NCI-H748 (cell line): Measurements from ENCODE around the gene RBMS1.

Source experiments
- DNase-seq: peaks from one replicate; lab custom pipeline; 2025; ENCODE audit not compliant: unreplicated experiment; lab: John Stamatoyannopoulos, UW

RBMS1 gene

DNA sequence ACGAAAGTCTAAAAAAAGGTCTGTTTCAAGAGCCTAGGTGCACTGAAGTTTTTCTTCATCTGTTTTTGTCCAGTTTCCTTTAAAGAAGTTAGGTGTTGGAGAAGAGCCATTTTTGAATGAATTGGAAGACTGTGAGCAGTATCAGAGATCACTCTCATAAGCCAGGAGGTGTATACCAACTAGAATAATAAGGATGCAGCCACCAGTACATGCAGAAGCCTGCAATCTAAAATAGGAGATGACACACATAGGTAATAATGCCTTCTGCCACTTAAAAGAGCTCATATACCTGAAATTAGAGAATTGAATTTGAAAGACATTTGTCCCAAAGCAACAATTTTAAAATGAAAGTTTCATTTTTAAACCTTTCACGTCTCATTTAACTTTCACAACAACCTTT, 81.7 kb downstream of the RBMS1 start:
- no peak for DNase-seq

DNA sequence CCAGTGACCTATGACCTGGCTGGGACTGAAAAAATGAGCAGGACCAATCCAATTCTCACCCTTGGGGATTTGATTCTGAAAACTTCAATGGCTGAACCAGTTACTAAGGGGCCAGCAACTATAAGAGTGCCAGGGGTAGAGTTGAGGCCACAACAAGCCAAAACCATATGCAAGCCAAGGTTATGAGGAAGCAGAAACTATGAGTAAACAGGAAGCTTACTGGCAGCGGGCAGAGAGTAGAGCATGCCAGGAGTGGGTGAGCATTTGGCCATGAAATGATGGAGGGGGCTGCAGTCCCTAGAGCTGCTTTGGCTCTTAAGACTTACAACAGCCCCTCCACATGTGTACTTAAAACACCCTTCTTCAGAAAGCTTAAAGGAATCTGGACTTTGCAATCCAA, 82.4 kb downstream of the RBMS1 start:
- DNase-seq, result no peak

- no peak for DNase-seq
Measured at GRCh38 chr2:160409480-160409879, 84.1 kb downstream of the RBMS1 start.

DNA sequence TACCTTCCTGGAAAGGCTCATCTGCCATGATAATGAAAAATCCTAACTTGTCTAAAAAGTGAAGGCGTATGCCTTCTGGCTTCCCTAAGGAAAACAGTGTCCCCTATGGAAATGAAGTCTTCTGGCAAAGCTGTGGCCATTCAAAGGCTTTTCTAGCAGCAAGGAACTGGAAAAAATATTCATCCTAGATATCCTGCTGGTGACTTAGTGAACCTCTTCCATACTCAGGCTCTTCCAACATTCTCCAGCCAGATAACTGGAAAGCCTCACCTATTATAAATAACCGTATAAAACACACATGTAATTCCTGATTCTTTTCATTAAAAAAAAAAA, 84.7 kb downstream of the RBMS1 start:
- no peak for DNase-seq

DNA sequence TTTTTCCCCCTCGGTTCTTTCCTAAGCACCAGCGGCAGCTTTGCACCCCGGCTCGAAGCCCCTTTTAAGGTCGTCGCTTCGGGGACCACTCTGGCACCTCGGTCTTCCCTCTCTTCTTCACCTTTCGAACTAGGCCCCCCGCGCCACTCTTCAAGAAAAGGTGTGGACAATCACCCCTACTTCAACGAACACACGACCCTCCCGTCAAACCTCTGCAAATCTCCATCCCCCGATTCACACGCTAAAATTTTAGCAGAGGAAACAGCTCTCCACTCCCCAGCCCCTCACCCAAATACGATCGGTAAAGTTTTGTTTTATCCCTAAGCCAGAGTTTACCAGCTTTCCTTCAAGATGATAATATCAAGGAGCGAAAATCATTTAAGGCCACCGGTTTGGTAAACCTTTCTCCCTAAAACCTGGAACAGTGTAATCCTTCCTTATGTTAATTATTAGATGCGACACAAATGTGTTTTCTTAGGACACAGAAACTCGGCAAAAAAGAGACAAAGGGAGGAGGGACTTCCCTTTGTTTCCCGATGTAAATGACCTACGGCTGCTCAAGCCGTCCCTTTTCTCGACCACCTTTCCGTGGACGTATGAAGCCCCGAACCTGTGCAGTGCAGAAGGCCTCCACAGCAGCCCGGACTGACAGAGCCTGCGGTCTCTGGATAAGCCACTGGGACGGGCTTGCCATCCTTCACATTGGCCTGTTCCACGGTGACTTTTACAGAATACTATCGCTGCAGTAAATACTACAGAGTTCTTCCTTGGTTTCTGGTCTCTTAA, 85.2 kb downstream of the RBMS1 start:
- DNase-seq, result no peak

DNA sequence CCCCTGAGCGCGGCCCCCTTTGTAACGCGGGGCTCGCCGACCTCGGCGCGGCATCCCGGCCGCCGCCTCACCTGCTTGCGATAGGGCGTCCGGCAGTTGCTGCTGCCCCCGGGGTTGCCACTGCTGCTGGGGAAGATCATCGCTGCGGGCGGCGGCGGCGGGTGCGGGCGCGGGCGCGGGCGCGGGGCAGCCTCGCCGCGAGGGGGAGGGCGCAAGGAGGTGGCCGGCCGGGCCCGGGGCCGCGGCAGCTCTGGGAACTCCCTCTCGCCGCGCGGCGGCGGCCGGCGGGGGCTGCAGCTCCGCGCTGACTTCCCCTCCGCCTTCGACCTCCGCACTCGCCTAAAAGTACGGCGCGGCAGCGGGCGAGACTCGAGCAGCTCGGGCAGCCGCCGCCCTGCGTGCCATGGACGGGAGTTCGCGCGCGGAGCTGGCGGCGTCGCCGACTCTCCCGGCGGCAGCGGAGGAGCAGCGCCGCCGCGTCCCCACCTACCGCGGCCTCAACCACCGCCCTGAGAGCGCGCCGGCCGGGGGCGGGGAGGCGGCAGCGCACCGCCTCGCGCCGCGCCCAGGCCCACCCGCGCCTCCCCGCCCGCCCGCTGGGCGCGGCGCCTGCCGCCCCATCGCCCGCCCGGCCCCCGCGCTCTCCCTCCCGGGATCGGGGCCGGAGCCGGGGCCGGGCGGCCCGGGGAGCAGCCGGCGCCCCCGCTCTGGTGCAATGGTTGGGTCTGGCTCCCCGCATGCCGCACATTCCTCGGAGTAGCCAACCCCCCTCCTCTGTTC, 86.0 kb downstream of the RBMS1 start:
- peak; percentile 74 for DNase-seq

DNA sequence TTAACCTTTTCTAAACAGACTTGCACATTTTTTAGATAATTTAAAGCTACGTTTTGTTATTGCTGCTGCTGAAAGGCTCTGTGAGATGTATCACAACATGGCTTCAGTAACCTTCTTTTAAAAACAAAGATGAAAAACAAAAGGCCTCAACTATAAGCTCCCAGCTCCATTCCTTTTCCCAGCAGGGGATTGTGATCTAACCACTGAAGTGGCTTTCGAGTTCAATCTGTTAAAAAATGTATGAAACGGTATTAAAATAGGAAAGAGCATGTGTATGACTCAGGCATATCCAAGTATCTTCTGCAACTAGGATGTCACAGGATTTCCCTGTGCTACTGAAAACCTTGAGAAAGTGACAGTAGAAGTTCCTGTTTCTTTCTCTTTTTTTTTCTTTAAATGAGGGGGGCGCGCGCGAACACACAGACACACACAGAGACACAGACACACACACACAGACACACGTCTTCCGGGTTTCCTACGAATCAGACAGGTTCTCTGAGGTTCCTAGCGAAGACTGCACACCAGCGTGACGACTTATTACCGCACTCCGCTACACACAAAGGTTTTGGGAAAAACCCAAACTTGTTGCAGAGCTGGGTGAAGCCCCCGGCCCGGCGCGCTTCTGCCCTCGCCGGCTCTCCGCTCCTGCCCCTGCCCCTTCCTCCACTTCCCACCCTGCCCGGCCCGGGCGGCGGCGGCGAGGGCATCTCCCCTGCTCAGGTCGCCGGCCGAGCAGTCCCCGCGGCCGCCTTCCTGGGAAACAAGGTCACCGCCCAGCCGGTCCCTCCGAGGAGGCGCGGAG, 86.8 kb downstream of the RBMS1 start:
- DNase-seq, result peak; percentile 72

- peak; percentile 86 for DNase-seq
Measured at GRCh38 chr2:160405077-160405867, 88.3 kb downstream of the RBMS1 start.

- no peak for DNase-seq
Measured at GRCh38 chr2:160402997-160403979, 90.3 kb downstream of the RBMS1 start.

DNA sequence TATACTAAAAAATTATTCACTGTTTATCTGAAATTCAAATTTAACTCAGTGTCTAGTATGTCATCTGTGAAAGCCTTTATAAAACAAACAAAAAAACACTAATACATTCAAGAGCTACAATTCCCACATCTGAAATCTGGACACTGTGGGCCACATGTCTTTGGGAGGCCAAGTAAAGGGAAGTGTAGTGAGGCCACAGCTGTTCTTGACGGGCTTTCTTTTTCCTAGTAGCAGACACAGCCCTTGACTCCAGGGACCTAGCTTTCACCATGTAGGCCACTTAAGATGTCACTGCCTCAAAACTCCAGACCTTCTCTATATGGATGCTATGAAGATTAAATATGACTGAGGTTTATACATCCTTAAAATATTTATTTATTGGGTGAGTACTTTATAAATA, 91.1 kb downstream of the RBMS1 start:
- DNase-seq, result no peak

DNA sequence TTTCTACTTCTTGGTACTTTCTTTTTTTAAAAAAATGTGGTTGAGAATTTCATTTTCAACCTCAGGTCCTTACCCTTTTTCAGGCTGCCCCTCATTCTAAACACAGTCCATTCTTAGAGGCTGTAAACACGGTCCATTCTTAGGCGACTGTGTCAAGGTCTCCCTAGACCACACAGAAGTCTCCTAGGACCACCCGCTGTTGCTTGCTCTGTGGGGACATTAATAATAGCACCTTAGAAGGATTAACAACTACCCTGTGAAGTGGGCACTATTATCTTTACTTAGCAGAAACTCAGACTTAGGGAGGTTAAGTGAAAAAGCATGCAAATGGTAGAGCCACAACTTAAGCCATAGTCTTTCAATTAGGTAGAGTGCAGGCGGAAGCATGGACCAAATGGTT, 91.7 kb downstream of the RBMS1 start:
- DNase-seq, result no peak

- DNase-seq, result no peak
Measured at GRCh38 chr2:160399880-160400279, 93.7 kb downstream of the RBMS1 start.

DNA sequence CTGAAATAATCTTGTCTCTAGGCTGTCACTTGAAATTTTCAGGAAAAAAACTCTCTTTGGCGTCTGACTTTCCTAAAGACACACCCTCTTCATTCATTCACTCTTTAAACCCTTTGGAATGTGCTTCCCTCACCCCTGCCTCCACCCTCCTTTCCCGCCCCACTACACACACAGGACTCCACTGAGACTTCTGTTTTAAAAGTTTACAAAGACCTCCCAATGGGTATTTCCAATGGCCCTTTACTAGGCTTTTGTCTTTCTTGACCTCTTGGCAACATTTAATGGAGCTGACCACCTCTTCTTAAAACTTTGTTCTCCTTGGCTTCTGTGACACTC, 96.1 kb downstream of the RBMS1 start:
- DNase-seq, result no peak

DNA sequence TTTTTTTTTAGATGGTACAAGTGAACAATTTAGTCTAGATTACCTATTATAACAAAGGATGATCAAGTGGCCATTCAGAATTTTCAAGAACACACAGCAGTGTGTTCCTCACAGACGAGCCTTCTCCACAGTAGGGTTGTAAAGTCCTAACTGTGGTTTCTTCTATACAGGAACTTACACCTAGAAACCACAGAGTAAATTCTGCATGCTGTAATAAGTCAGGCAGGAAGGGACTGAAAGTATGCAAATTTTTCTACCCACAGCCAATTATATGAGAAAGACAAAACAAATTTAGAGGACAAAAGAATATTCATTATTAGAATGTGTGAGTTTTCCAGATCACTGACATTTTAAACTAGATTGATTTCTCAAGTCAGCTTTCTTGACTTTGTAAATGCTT, 99.5 kb downstream of the RBMS1 start:
- no peak for DNase-seq

DNA sequence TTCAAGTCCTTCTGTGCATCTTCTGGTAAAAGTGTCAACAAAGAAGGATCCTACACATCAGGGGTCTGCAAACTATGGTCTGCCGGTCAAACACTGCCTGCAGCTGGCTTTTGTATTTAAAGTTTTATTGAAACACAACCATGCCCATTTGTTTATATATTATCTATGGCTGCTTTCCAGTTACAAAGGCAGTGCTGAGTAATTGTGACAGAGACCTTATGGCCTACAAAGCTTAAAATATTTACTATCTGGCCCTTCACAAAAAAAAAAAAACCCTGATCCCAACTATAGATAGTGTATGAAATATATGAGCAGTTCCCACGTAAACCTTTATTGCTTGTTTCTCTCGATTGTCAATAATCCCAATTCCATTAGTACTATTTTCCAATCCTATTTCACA, 101.4 kb downstream of the RBMS1 start:
- DNase-seq, result no peak

DNA sequence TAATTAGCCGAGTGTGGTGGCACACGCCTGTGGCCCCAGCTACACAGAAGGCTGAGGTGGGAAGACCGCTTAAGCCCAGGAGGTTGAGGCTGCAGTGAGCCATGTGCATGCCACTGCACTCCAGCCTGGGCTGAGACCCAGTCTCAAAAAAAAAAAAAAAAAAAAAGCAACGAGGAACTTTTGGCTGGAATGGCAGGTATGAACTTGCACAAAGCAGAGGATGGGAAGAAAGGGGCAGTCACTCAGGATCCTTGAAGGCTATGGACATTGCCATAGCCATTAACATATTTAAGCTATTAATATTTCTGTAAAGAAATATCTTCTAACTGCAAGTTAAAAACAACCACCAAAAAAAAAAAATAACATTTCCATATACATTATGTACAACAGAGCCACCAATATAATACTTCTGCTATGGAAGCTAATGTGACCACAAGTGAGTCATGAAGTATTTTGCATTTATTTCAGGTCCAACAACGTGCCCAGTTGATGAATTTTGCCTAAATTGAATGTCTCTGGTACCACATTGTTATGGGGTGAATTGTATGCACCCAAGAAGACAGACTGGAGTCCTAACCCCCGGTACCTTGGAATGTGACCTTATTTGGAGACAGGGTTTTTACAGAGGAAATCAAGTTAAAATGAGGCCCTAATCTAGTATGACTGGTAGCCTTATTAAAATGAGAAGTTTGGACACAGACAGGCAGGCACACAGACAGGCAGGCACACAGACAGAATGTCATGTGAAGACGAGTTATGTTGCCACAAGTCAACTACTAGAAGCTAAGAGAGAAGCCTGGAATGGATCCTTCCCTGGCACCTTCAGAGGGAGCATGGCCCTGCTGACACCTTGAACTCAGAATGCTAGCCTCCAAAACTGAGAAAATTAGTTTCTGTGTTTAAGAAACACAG, 102.8 kb downstream of the RBMS1 start:
- no peak for DNase-seq

GRCh38 chr2:160389875-160390274, 103.7 kb downstream of the RBMS1 start:
- DNase-seq, result no peak

DNA sequence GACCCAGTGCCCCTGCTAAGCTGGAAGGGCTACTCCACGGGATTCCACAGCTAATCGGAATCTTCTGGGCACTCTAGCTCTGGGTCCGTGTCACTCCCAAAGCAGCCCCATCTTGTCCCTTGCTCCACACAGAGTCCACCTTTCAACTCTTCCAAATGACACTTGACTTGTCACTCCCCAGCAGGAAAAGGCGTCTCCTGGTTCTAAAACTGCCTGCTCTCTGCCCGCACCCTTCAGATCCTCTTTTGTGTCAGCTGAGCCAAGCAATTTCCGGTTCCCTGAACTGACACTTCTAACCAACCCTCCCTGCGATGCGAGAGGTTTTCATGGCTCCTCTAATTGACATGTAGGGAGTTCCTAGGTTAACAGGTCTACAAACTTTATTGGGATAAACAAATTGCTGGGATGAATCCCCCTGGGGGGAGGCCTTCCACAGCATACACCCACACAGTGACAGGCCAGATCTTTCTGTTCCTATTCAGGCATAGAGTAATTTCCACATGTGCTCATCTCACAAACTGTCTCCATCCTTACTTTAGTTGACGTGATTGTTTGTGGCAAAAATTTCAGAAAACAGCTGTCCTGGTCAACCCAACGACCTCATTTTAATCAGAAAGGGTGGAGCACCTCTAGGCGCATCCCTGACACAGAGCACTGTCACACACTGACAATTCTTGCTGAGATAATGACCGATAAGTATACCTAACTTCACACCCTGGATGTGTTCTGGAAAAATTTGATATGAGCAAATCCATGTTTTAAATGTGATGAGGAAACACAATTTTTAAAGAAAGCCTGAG, 104.9 kb downstream of the RBMS1 start:
- DNase-seq, result no peak
